ENCODE measurements around the gene ARV1. TPM values are rescaled to one million over a fixed set of nuclear protein-coding genes. Genes with fewer than 3 reads are reported as not detected.

ARV1 gene
- total and polyA plus RNA-seq, 2 of the 13 experiments (the other 11 are each of a cell fraction or from before 2014, with no cell fraction given) = 13.0 to 15.2 TPM

DNA sequence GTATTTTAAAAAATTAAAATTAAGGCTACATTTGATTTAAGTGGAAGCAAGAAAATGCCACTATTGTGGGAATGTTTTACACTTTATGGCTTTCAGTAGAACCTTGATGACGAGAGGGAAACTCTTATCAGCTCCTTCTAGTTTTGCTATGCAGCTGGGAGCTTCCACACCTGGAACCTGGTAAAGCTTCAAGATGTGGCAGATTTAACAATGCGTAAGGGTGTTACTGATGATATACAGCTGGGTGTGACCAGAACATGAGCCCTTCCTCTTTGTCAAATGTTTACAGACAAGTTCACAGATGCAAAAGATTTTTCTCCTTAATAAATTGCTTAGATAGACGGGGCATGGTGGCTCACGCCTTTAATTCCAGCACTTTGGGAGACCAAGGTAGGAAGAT, 20.5 kb upstream of the ARV1 start:
- H3K4me3 ChIP-seq (replicated peaks in 1 of 3; ENCODE audit: insufficient read depth in 1 of 3, low read depth in 2 of 3, low read length in 3 of 3) = no peak overlapping the region
- DNase-seq (ENCODE audit: low spot score) (no peak), FAIRE-seq (no peak), ATAC-seq (no peak)
- ChIA-PET CTCF (ENCODE audit: low intra/inter-chr PET ratio, low total read pairs) (no interaction called here), POLR2A (no interaction called here)
- no peaks in the 10 kb centered on the region; a peak in 1 of 5 replicates for H3K27me3 ChIP-seq (ENCODE audit: control insufficient read depth in 1 of 2, insufficient read depth in 2 of 2, low read length in 2 of 2)
- H3K9ac ChIP-seq (ENCODE audit: insufficient read depth, low read depth, low read length) = no peak overlapping the region
- H4K20me1 ChIP-seq (ENCODE audit: insufficient read depth, low read length) = no peaks in the 10 kb centered on the region
- in situ Hi-C loops (cut with HindIII; ENCODE audit: extremely low pct_ligation_motif_present, low pct_unique_long_range_greater_than_20kb) = no loop called here
- no peaks in the 10 kb centered on the region; a peak in 3 of 5 replicates for H3K36me3 ChIP-seq (replicated peaks in 1 of 2; ENCODE audit: control insufficient read depth in 1 of 2, insufficient read depth in 2 of 2, low read length in 2 of 2)
- intact Hi-C loops (cut with micrococcal nuclease; ENCODE audit: unreplicated experiment) = no loop called here
- no peaks in the 10 kb centered on the region for H3K79me2 ChIP-seq (ENCODE audit: insufficient read depth, low read length)
- H2AFZ ChIP-seq (ENCODE audit: low read length) = no peak overlapping the region
- WGBS (ENCODE audit: low lambda C conversion rate) = 100% methylated on average over 4 of the region's 4 CpGs
- BruUV-seq (replicated peaks) = no TSS peak
- no peak overlapping the region for H3K4me2 ChIP-seq (ENCODE audit: low read depth, low read length)
- no peaks in the 10 kb centered on the region for H3K9me3 ChIP-seq (ENCODE audit: low read length)
- H3K27ac ChIP-seq (ENCODE audit: extremely low read length, insufficient read depth, low read length) = no peak overlapping the region
- no peaks in the 10 kb centered on the region for H3K4me1 ChIP-seq (ENCODE audit: insufficient read depth, low read length)
- TF ChIP-seq, protein P1, sequence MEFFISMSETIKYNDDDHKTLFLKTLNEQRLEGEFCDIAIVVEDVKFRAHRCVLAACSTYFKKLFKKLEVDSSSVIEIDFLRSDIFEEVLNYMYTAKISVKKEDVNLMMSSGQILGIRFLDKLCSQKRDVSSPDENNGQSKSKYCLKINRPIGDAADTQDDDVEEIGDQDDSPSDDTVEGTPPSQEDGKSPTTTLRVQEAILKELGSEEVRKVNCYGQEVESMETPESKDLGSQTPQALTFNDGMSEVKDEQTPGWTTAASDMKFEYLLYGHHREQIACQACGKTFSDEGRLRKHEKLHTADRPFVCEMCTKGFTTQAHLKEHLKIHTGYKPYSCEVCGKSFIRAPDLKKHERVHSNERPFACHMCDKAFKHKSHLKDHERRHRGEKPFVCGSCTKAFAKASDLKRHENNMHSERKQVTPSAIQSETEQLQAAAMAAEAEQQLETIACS (CRISPR knock-in tag; IDR thresholded peaks at IDR 0.05) = no peak
- no peak for TF ChIP-seq RBM22 (optimal IDR thresholded peaks at IDR 0.05; ENCODE audit: low read length)
- TF ChIP-seq, protein P2, sequence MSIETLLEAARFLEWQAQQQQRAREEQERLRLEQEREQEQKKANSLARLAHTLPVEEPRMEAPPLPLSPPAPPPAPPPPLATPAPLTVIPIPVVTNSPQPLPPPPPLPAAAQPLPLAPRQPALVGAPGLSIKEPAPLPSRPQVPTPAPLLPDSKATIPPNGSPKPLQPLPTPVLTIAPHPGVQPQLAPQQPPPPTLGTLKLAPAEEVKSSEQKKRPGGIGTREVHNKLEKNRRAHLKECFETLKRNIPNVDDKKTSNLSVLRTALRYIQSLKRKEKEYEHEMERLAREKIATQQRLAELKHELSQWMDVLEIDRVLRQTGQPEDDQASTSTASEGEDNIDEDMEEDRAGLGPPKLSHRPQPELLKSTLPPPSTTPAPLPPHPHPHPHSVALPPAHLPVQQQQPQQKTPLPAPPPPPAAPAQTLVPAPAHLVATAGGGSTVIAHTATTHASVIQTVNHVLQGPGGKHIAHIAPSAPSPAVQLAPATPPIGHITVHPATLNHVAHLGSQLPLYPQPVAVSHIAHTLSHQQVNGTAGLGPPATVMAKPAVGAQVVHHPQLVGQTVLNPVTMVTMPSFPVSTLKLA (IDR thresholded peaks at IDR 0.05) = no peak
- TF ChIP-seq, protein P3, sequence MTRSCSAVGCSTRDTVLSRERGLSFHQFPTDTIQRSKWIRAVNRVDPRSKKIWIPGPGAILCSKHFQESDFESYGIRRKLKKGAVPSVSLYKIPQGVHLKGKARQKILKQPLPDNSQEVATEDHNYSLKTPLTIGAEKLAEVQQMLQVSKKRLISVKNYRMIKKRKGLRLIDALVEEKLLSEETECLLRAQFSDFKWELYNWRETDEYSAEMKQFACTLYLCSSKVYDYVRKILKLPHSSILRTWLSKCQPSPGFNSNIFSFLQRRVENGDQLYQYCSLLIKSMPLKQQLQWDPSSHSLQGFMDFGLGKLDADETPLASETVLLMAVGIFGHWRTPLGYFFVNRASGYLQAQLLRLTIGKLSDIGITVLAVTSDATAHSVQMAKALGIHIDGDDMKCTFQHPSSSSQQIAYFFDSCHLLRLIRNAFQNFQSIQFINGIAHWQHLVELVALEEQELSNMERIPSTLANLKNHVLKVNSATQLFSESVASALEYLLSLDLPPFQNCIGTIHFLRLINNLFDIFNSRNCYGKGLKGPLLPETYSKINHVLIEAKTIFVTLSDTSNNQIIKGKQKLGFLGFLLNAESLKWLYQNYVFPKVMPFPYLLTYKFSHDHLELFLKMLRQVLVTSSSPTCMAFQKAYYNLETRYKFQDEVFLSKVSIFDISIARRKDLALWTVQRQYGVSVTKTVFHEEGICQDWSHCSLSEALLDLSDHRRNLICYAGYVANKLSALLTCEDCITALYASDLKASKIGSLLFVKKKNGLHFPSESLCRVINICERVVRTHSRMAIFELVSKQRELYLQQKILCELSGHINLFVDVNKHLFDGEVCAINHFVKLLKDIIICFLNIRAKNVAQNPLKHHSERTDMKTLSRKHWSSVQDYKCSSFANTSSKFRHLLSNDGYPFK (CRISPR knock-in tag; IDR thresholded peaks at IDR 0.05; ENCODE audit: borderline replicate concordance) = no peak
- TF ChIP-seq RFX3 (CRISPR knock-in tag; IDR thresholded peaks at IDR 0.05) = no peak
- no peak for TF ChIP-seq MYNN (CRISPR knock-in tag; IDR thresholded peaks at IDR 0.05; ENCODE audit: low read depth)
- TF ChIP-seq LCORL (IDR thresholded peaks at IDR 0.05) = no peak
- no peak for TF ChIP-seq LCORL (CRISPR knock-in tag; IDR thresholded peaks at IDR 0.05)
- no peak for TF ChIP-seq BRD4 (CRISPR knock-in tag; IDR thresholded peaks at IDR 0.05)
- TF ChIP-seq, protein P4, sequence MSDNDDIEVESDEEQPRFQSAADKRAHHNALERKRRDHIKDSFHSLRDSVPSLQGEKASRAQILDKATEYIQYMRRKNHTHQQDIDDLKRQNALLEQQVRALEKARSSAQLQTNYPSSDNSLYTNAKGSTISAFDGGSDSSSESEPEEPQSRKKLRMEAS (IDR thresholded peaks at IDR 0.05) = no peak
- TF ChIP-seq STAT5B (CRISPR knock-in tag; IDR thresholded peaks at IDR 0.05) = no peak
- TF ChIP-seq, protein P5, sequence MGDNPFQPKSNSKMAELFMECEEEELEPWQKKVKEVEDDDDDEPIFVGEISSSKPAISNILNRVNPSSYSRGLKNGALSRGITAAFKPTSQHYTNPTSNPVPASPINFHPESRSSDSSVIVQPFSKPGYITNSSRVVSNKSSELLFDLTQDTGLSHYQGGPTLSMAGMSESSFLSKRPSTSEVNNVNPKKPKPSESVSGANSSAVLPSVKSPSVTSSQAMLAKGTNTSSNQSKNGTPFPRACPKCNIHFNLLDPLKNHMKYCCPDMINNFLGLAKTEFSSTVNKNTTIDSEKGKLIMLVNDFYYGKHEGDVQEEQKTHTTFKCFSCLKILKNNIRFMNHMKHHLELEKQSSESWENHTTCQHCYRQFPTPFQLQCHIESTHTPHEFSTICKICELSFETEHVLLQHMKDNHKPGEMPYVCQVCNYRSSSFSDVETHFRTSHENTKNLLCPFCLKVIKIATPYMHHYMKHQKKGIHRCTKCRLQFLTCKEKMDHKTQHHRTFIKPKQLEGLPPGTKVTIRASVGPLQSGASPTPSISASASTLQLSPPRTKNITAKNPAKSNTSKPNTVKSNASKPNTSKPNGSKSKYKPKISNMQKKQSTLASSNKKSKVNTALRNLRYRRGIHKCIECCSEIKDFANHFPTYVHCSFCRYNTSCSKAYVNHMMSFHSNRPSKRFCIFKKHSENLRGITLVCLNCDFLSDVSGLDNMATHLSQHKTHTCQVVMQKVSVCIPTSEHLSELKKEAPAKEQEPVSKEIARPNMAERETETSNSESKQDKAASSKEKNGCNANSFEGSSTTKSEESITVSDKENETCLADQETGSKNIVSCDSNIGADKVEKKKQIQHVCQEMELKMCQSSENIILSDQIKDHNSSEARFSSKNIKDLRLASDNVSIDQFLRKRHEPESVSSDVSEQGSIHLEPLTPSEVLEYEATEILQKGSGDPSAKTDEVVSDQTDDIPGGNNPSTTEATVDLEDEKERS (CRISPR knock-in tag; IDR thresholded peaks at IDR 0.05) = no peak
- TF ChIP-seq ZNF256 (CRISPR knock-in tag; conservative IDR thresholded peaks at IDR 0.05) = no peak
- TF ChIP-seq HCFC1 (IDR thresholded peaks at IDR 0.05; ENCODE audit: low read depth, low read length) = no peak

All from HepG2 (cell line).